ENCODE measurements around the gene SLC23A2. TPM values are rescaled to one million over a fixed set of nuclear protein-coding genes. Genes with fewer than 3 reads are reported as not detected.

SLC23A2 gene
- total and polyA plus RNA-seq, 12 donors, result 51.0 to 294 (median 145) TPM

GRCh38 chr20:4802527-4802926, 198.8 kb downstream of the SLC23A2 start:
- Histone ChIP-seq H3K9me3 (replicated peaks in 1 of 3) (no peaks in the 10 kb centered on the region), H3K4me3 (no peak overlapping the region), H3K27me3 (no peaks in the 10 kb centered on the region), H3K4me1 (replicated peaks in 1 of 2) (no peaks in the 10 kb centered on the region), H3K27ac (peak overlapping the region in 2 of 5 donors; percentile 5 to 51), H3K36me3 (replicated peaks in 1 of 2) (no peaks in the 10 kb centered on the region)
- no peak for DNase-seq
- no peak for TF ChIP-seq POLR2A (IDR thresholded peaks at IDR 0.05)
- no peak for TF ChIP-seq CTCF (IDR thresholded peaks at IDR 0.05)
- 65 to 79% (median 66%) methylated on average over 3 of the region's 3 CpGs for WGBS, 4 donors
- intact Hi-C loops (cut with DNase I), result no loop called here

Small RNA genes within 50 kb of the gene (small RNA-seq; reads per million reads assigned to genes)
- gene AL121890.1 (0 reads per million in 2 donors), gene RF00322 (0 reads per million in 2 donors)

Other genes with a start within 250 kb of the SLC23A2 start
- gene RASSF2, start 177.9 kb downstream of the SLC23A2 start, total RNA-seq, result 10 to 100 TPM; 10.6 to 40.2 (median 22.3) TPM
- 10 to 100 TPM in 1 of 3 donors, 1 to 10 TPM in 2; 7.1 to 15.3 (median 8.8) TPM for gene RASSF2, start 177.9 kb downstream of the SLC23A2 start, polyA plus RNA-seq
- gene TMEM230, start 111.6 kb upstream of the SLC23A2 start, total RNA-seq, result 100 to 1,000 TPM in 8 of 9 donors, 10 to 100 TPM in 1; 95.6 to 214 (median 141) TPM
- gene TMEM230, start 111.6 kb upstream of the SLC23A2 start, polyA plus RNA-seq, result 100 to 1,000 TPM; 206 to 276 (median 240) TPM
- 100 to 1,000 TPM in 1 of 9 donors, 10 to 100 TPM in 8; 40.8 to 106 (median 48.6) TPM for gene PCNA, start 118.4 kb upstream of the SLC23A2 start, total RNA-seq
- 10 to 100 TPM; 23.5 to 63.8 (median 31.5) TPM for gene PCNA, start 118.4 kb upstream of the SLC23A2 start, polyA plus RNA-seq
- gene CDS2, start 125.5 kb upstream of the SLC23A2 start, total RNA-seq, result 10 to 100 TPM; 19.5 to 71.0 (median 42.0) TPM
- gene CDS2, start 125.5 kb upstream of the SLC23A2 start, polyA plus RNA-seq, result 10 to 100 TPM; 11.8 to 27.5 (median 12.6) TPM